Activated naive CD4-positive, alpha-beta T cell treated with anti-CD3 and anti-CD28 coated beads for 36 hours (primary cell): ENCODE data around the gene FGF18. TPM values are rescaled to one million over a fixed set of nuclear protein-coding genes. Genes with fewer than 3 reads are reported as not detected.
A peak's percentile ranks its signal among the peaks of the same experiment; 100 is the strongest.
"Not testable (repeated sequence)": the region's sequence is repeated elsewhere in the genome, so short reads cannot be mapped to it uniquely, and the experiment has no call there.

Experiments used
- CTCF ChIA-PET: fragments of 350-600 bp; sonication (Branson Sonifier 250); formaldehyde crosslinking; loops from one replicate; lab custom pipeline; 2021; ENCODE audit warnings: antibody characterized with exemption; lab: Charles Lee
- DNase-seq: peaks from one replicate; pipeline ENCODE4 v3.0.0-alpha.2; 2020
- H3K27ac Mint-ChIP-seq: one replicate; pipeline ENCODE4 v1.8.0; 2021; ENCODE audit warnings: mild to moderate bottlenecking, mixed read lengths
- H3K27me3 Mint-ChIP-seq: one replicate; pipeline ENCODE4 v1.8.0; 2021; ENCODE audit warnings: low read depth, mixed read lengths
- H3K36me3 Mint-ChIP-seq: one replicate; pipeline ENCODE4 v1.8.0; 2021; ENCODE audit warnings: low read depth, mixed read lengths
- H3K4me1 Mint-ChIP-seq: one replicate; pipeline ENCODE4 v1.8.0; 2021; ENCODE audit warnings: low read depth, mixed read lengths
- H3K4me3 Mint-ChIP-seq: one replicate; pipeline ENCODE4 v1.8.0; 2021; ENCODE audit warnings: mild to moderate bottlenecking, moderate library complexity, mixed read lengths
- H3K9me3 Mint-ChIP-seq: one replicate; pipeline ENCODE4 v1.8.0; 2021; ENCODE audit warnings: mixed read lengths
- intact Hi-C: fragments of 100-400 bp; cut with micrococcal nuclease; formaldehyde crosslinking; loops from one replicate; pipeline ENCODE4 v1.15.1; 2023
- total RNA-seq, 2 experiments: library from RNA; stranded (reverse); gene quantifications; one replicate each; pipeline ENCODE4 v1.2.3, GENCODE V29; 2021

FGF18 gene
- total RNA-seq: under 1 TPM in 1 of 2 experiments, not detected in 1; 0.17 TPM

- DNase-seq: peak; percentile 42
- Mint-ChIP-seq H3K4me1 (peaks cover 13% of the 10 kb centered on the region), H3K27ac (no peak within 1 kb of the TSS), H3K36me3 (no peaks in the 10 kb centered on the region), H3K4me3 (peak within 1 kb of the TSS; percentile 66), H3K9me3 (no peaks in the 10 kb centered on the region), H3K27me3 (peaks cover 26% of the 10 kb centered on the region)
- intact Hi-C loops: loop anchor here (1.0 to 10.0 kb wide), 4 partner anchors 488 to 866 kb away; partner anchors contain the start of genes STK10 and UBTD2
- CTCF ChIA-PET: interaction anchor here (0.5 to 2.3 kb wide), 21 partner anchors 8 to 661 kb away, joined by 3 to 10 read pairs (median 4); no protein-coding TSS in a partner anchor
These were observed at the start of gene FGF18 for GRCh38 chr5:171418982-171419687. TSS of gene FGF18 (plus strand) at chr5:171419647. CDS start at chr5:171420200, 553 bp downstream.

- Mint-ChIP-seq H3K27me3 (peaks cover 6% of the 10 kb centered on the region), H3K4me1 (no peaks in the 10 kb centered on the region), H3K4me3 (no peak overlapping the region), H3K36me3 (no peaks in the 10 kb centered on the region), H3K9me3 (no peaks in the 10 kb centered on the region), H3K27ac (no peak overlapping the region)
- CTCF ChIA-PET: interaction anchor here (0.6 kb wide), 1 partner anchor 8 kb away, joined by 3 read pairs; no protein-coding TSS in a partner anchor
- intact Hi-C loops: no loop called here
- no peak for DNase-seq
These were observed 49.5 kb upstream of the FGF18 start for GRCh38 chr5:171369898-171370297.

- H3K27me3 Mint-ChIP-seq, intact Hi-C loops, H3K36me3 Mint-ChIP-seq, H3K27ac Mint-ChIP-seq, H3K4me1 Mint-ChIP-seq, H3K9me3 Mint-ChIP-seq, DNase-seq, H3K4me3 Mint-ChIP-seq: not testable (repeated sequence)
- CTCF ChIA-PET: interaction anchor here (0.7 to 0.9 kb wide), 3 partner anchors 11 to 21 kb away, joined by 3 to 4 read pairs (median 4); no protein-coding TSS in a partner anchor
These were observed 48.6 kb upstream of the FGF18 start for GRCh38 chr5:171370881-171371280.

- CTCF ChIA-PET: interaction anchor here (0.7 to 0.9 kb wide), 3 partner anchors 10 to 21 kb away, joined by 3 to 4 read pairs (median 4); no protein-coding TSS in a partner anchor
- H3K4me1 Mint-ChIP-seq: no peaks in the 10 kb centered on the region
These were observed 48.1 kb upstream of the FGF18 start for GRCh38 chr5:171371326-171371725.

GRCh38 chr5:171379961-171380360 is 39.5 kb upstream of the FGF18 start:
- Mint-ChIP-seq H3K27me3 (no peaks in the 10 kb centered on the region), H3K27ac (no peak overlapping the region), H3K4me3 (no peak overlapping the region), H3K9me3 (no peaks in the 10 kb centered on the region), H3K36me3 (no peaks in the 10 kb centered on the region), H3K4me1 (peaks cover 1% of the 10 kb centered on the region)
- no peak for DNase-seq
- intact Hi-C loops: loop anchor here (10.0 kb wide), 1 partner anchor 1115 kb away; no protein-coding TSS in a partner anchor
- CTCF ChIA-PET: interaction anchor here (0.7 kb wide), 1 partner anchor 40 kb away, joined by 4 read pairs; no protein-coding TSS in a partner anchor

More at GRCh38 chr5:171371326-171371725, 48.1 kb upstream of the FGF18 start:
- DNase-seq: no peak
- intact Hi-C loops: no loop called here
- Mint-ChIP-seq H3K4me3 (no peak overlapping the region), H3K27me3 (peaks cover 2% of the 10 kb centered on the region), H3K9me3 (no peaks in the 10 kb centered on the region), H3K36me3 (no peaks in the 10 kb centered on the region), H3K27ac (no peak overlapping the region)

- H3K9me3 Mint-ChIP-seq, H3K27ac Mint-ChIP-seq, DNase-seq, H3K27me3 Mint-ChIP-seq, H3K4me3 Mint-ChIP-seq: not testable (repeated sequence)
- Mint-ChIP-seq H3K36me3 (peaks cover 17% of the 10 kb centered on the region), H3K4me1 (peaks cover 11% of the 10 kb centered on the region)
- intact Hi-C loops: loop anchor here (10.0 kb wide), 1 partner anchor 1120 kb away; no protein-coding TSS in a partner anchor
- CTCF ChIA-PET: interaction anchor here (1.2 kb wide), 1 partner anchor 14 kb away, joined by 3 read pairs; no protein-coding TSS in a partner anchor
These were observed 35.0 kb upstream of the FGF18 start for GRCh38 chr5:171384416-171384815.

GRCh38 chr5:171384999-171385398 is 34.4 kb upstream of the FGF18 start:
- peak; percentile 20 for DNase-seq
- H3K4me3 Mint-ChIP-seq, H3K9me3 Mint-ChIP-seq, H3K27me3 Mint-ChIP-seq, CTCF ChIA-PET, H3K27ac Mint-ChIP-seq: not testable (repeated sequence)
- H3K4me1 Mint-ChIP-seq: peaks cover 16% of the 10 kb centered on the region
- intact Hi-C loops: loop anchor here (5.0 to 10.0 kb wide), 5 partner anchors 602 to 1120 kb away; partner anchors contain the start of gene UBTD2
- peaks cover 22% of the 10 kb centered on the region for H3K36me3 Mint-ChIP-seq

- Mint-ChIP-seq H3K27me3 (no peaks in the 10 kb centered on the region), H3K36me3 (peaks cover 32% of the 10 kb centered on the region), H3K27ac (no peak overlapping the region), H3K9me3 (no peaks in the 10 kb centered on the region), H3K4me3 (peak overlapping the region; percentile 29), H3K4me1 (peaks cover 26% of the 10 kb centered on the region)
- CTCF ChIA-PET: no interaction called here
- DNase-seq: no peak
- intact Hi-C loops: loop anchor here (2.0 to 10.0 kb wide), 7 partner anchors 31 to 1121 kb away; partner anchors contain the start of gene UBTD2
These were observed 33.3 kb upstream of the FGF18 start for GRCh38 chr5:171386006-171386671.

- intact Hi-C loops: loop anchor here (1.0 to 10.0 kb wide), 11 partner anchors 32 to 1122 kb away; partner anchors contain the start of genes FBXW11 and UBTD2
- H3K36me3 Mint-ChIP-seq: peaks cover 38% of the 10 kb centered on the region
- CTCF ChIA-PET: interaction anchor here (0.6 kb wide), 1 partner anchor 34 kb away, joined by 6 read pairs; no protein-coding TSS in a partner anchor
These were observed 32.5 kb upstream of the FGF18 start for GRCh38 chr5:171386861-171387344.

GRCh38 chr5:171387345-171387969 is 32.0 kb upstream of the FGF18 start, which contains the start of gene NPM1:
TSS of gene NPM1 (plus strand) at chr5:171387849. CDS start at chr5:171387949, 100 bp downstream.
- Mint-ChIP-seq H3K27me3 (no peaks in the 10 kb centered on the region), H3K4me1 (peaks cover 37% of the 10 kb centered on the region), H3K27ac (peak within 1 kb of the TSS; percentile 98), H3K4me3 (peak within 1 kb of the TSS; percentile 98), H3K9me3 (no peaks in the 10 kb centered on the region), H3K36me3 (peaks cover 43% of the 10 kb centered on the region)
- intact Hi-C loops: loop anchor here (1.0 to 10.0 kb wide), 11 partner anchors 33 to 1123 kb away; partner anchors contain the start of genes FBXW11 and UBTD2
- CTCF ChIA-PET: interaction anchor here (0.6 kb wide), 1 partner anchor 33 kb away, joined by 6 read pairs; no protein-coding TSS in a partner anchor
- peak; percentile 98 for DNase-seq

More at GRCh38 chr5:171386861-171387344, 32.5 kb upstream of the FGF18 start:
- Mint-ChIP-seq H3K4me3 (peak overlapping the region; percentile 98), H3K27me3 (no peaks in the 10 kb centered on the region), H3K9me3 (no peaks in the 10 kb centered on the region), H3K4me1 (peaks cover 32% of the 10 kb centered on the region), H3K27ac (peak overlapping the region; percentile 98)
- no peak for DNase-seq
